ENCODE measurements around the gene ROCK2.

DNA sequence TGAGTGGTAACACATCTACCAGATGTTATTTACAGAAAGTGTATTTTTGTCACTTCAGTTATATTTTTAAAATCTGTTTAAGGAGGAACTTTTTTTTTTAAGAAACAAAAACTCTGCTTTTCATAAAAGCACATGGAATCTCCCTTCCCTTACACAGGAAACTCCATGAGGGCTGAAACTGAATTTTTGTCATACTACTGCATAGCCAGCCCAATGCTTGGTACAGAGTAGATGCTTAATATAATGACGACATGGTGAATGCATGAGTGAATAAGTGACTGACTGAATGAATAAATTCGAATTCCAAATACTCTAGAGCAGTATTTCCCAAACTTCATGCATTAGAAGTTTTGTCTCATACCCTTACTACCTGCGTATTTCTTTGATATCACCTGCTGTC is 86.5 kb downstream of the ROCK2 start:
- TF ChIP-seq CHD2 (IDR thresholded peaks at IDR 0.05; ENCODE audit: low read length, partially characterized antibody) (no peak), CTCF (IDR thresholded peaks at IDR 0.05) (no peak), NFIC (IDR thresholded peaks at IDR 0.05; ENCODE audit: borderline replicate concordance) (no peak), POLR2AphosphoS5 (IDR thresholded peaks at IDR 0.05; ENCODE audit: low read depth, low read length) (no peak), EZH2phosphoT487 (IDR thresholded peaks at IDR 0.05; ENCODE audit: borderline replicate concordance, low read depth) (no peak), RAD21 (IDR thresholded peaks at IDR 0.05; ENCODE audit: low read length) (no peak), NRF1 (IDR thresholded peaks at IDR 0.05; ENCODE audit: low read depth, low read length) (no peak), YY1 (IDR thresholded peaks at IDR 0.05; ENCODE audit: low read depth) (no peak), SMC3 (IDR thresholded peaks at IDR 0.05; ENCODE audit: low read depth, low read length) (no peak), FOXM1 (IDR thresholded peaks at IDR 0.05; ENCODE audit: low read depth) (no peak), MAX (IDR thresholded peaks at IDR 0.05; ENCODE audit: low read depth) (no peak), IRF3 (IDR thresholded peaks at IDR 0.05; ENCODE audit: low read depth, low read length) (no peak), EP300 (IDR thresholded peaks at IDR 0.05; ENCODE audit: borderline replicate concordance in 1 of 2, low read depth in 1 of 2, low read length in 1 of 2) (no peak), TAF1 (IDR thresholded peaks at IDR 0.05; ENCODE audit: borderline replicate concordance, low read depth, low read length) (no peak)

Data from SK-N-SH (cell line).